Upper lobe of left lung (tissue), 6 donors: ENCODE measurements around the gene IMMP2L. TPM values are rescaled to one million over a fixed set of nuclear protein-coding genes. Genes with fewer than 3 reads are reported as not detected.
"Not testable (repeated sequence)": the region's sequence is repeated elsewhere in the genome, so short reads cannot be mapped to it uniquely, and the experiment has no call there.

Experiments
- ATAC-seq, 2 donors: fragments of 200-7000 bp; cut with Tn5 transposase; one replicate each; pipeline ENCODE4 v1.9.1; 2022; ENCODE audit warnings: mild to moderate bottlenecking in 2 of 2, moderate library complexity in 2 of 2; ENCODE audit not compliant: low FRiP score in 2 of 2
- DNase-seq, 2 donors: peaks; one replicate each; pipeline ENCODE4 v3.0.0-alpha.2; 2019 to 2020
- H3K27ac ChIP-seq, 4 donors: fragments of 200-600 bp; sonication (generic); one replicate each; pipeline ENCODE4 v1.5.1; 2016 to 2019
- H3K27me3 ChIP-seq, 4 donors: fragments of 200-600 bp; sonication (generic); one replicate each; pipeline ENCODE4 v1.5.1; 2017 to 2019
- H3K36me3 ChIP-seq, 4 donors: fragments of 200-600 bp; sonication (generic); one replicate each; pipeline ENCODE4 v1.5.1; 2016 to 2019
- H3K4me1 ChIP-seq, 4 donors: fragments of 200-600 bp; sonication (generic); one replicate each; pipeline ENCODE4 v1.5.1; 2018 to 2019
- H3K4me3 ChIP-seq, 4 donors: fragments of 200-600 bp; sonication (generic); one replicate each; pipeline ENCODE4 v1.5.1; 2017 to 2019; ENCODE audit warnings: mild to moderate bottlenecking in 2 of 4, moderate library complexity in 1 of 4
- H3K9me3 ChIP-seq, 4 donors: fragments of 200-600 bp; sonication (generic); one replicate each; pipeline ENCODE4 v1.5.1; 2018 to 2019
- CTCF ChIP-seq, 6 experiments: fragments of 450-650 bp in 4 of 6; fragments of 200-600 bp in 2 of 6; sonication (generic) in 2 of 6; IDR thresholded peaks; one replicate each; pipeline ENCODE4 v1.5.1; 2016 to 2019; ENCODE audit warnings: antibody characterized with exemption in 6 of 6
- EP300 ChIP-seq, 4 donors: sonication (generic); formaldehyde crosslinking; IDR thresholded peaks; one replicate each; pipeline ENCODE4 v1.5.1; 2017; ENCODE audit warnings: antibody characterized with exemption in 4 of 4, control low read depth in 2 of 4
- POLR2A ChIP-seq, 4 donors: fragments of 450-650 bp; IDR thresholded peaks; one replicate each; pipeline ENCODE4 v1.5.1; 2016 to 2017; ENCODE audit warnings: antibody characterized with exemption in 4 of 4, mild to moderate bottlenecking in 2 of 4
- POLR2AphosphoS5 ChIP-seq, 2 donors: sonication (generic); formaldehyde crosslinking; IDR thresholded peaks; one replicate each; pipeline ENCODE4 v1.5.1; 2017; ENCODE audit warnings: antibody characterized with exemption in 2 of 2
- WGBS, 2 donors: methylation state at CpG; one replicate each; pipeline ENCODE4 v1.1.5; 2017 to 2018; 5-methylcytosine and 5-hydroxymethylcytosine counted together
- total RNA-seq, 6 donors: library from RNA; depleted of rRNA in 4 of 6; stranded (reverse); fragments of >200 nt in 4 of 6; gene quantifications; one replicate each; pipeline versions ENCODE4 v1.1.0 to v1.2.1, GENCODE V29; 2016 to 2021
- donor health status: DM: no; HTN: no; CAD: no; lungs with moderate emphysema.
- donor health status: DM: no; HTN: yes; CAD: no; lungs with severe emphysema.

The IMMP2L gene
- total RNA-seq, 6 donors from 2014 or later = 7.1 to 17.5 (median 11.3) TPM

- Histone ChIP-seq H3K4me1 (no peaks in the 10 kb centered on the region), H3K27me3 (no peaks in the 10 kb centered on the region), H3K4me3 (no peak overlapping the region), H3K36me3 (no peaks in the 10 kb centered on the region), H3K27ac (no peak overlapping the region), H3K9me3 (peaks cover 0 to 13% (median 2%) of the 10 kb centered on the region in 4 donors)
- WGBS, 2 donors = 63 to 66% methylated on average over 4 of the region's 4 CpGs
- DNase-seq (no peak), ATAC-seq (no peak)
- TF ChIP-seq EP300 (IDR thresholded peaks at IDR 0.05) (no peak), CTCF (IDR thresholded peaks at IDR 0.05) (no peak), POLR2A (IDR thresholded peaks at IDR 0.05) (no peak), POLR2AphosphoS5 (IDR thresholded peaks at IDR 0.05) (no peak)
These were observed 897.5 kb downstream of the IMMP2L start for GRCh38 chr7:110664803-110665202.

- H3K36me3 ChIP-seq, ATAC-seq, H3K27me3 ChIP-seq, H3K4me1 ChIP-seq, H3K4me3 ChIP-seq, H3K27ac ChIP-seq: not testable (repeated sequence)
- peak in 1 of 2 donors; percentile 1 for DNase-seq
- 92 to 97% methylated on average over 6 to 7 of the region's 7 CpGs for WGBS, 2 donors
- H3K9me3 ChIP-seq = peaks cover 0 to 25% (median 2%) of the 10 kb centered on the region in 4 donors
These were observed 901.7 kb downstream of the IMMP2L start for GRCh38 chr7:110660637-110661036.

- no peaks in the 10 kb centered on the region for H3K27me3 ChIP-seq
- no peak overlapping the region for H3K4me3 ChIP-seq
- DNase-seq (no peak), ATAC-seq (no peak)
- TF ChIP-seq POLR2AphosphoS5 (IDR thresholded peaks at IDR 0.05) = no peak
- no peak for TF ChIP-seq CTCF (IDR thresholded peaks at IDR 0.05)
- TF ChIP-seq EP300 (IDR thresholded peaks at IDR 0.05) = no peak
- no peak for TF ChIP-seq POLR2A (IDR thresholded peaks at IDR 0.05)
- H3K4me1 ChIP-seq = no peaks in the 10 kb centered on the region
- H3K9me3 ChIP-seq = no peaks in the 10 kb centered on the region
- 65 to 69% methylated on average over 3 of the region's 3 CpGs for WGBS, 2 donors
- H3K36me3 ChIP-seq = no peaks in the 10 kb centered on the region
- H3K27ac ChIP-seq = no peak overlapping the region
These were observed 912.0 kb downstream of the IMMP2L start for GRCh38 chr7:110650328-110650727.

DNA sequence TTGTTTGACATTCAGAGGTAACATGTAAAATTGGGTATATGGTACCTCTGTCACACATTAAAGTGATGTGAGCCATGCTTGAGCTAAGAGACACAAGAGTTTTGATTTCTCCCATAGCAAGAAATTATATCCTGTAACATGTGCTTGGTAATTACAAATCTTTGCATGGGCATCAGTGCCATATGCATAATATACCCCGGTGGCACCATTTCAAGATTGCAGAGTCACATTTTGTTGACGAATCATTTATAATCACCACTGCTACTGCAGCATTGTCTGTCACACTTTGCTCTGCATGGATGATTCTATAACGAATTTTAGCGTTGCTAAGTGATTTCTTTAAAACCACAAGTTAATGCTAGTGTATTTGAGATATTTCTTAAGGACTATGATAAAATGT lies 915.0 kb downstream of the IMMP2L start:
- no peak for TF ChIP-seq EP300 (IDR thresholded peaks at IDR 0.05)
- no peak for TF ChIP-seq CTCF (IDR thresholded peaks at IDR 0.05)
- TF ChIP-seq POLR2A (IDR thresholded peaks at IDR 0.05) = no peak
- no peak for TF ChIP-seq POLR2AphosphoS5 (IDR thresholded peaks at IDR 0.05)
- Histone ChIP-seq H3K9me3 (no peaks in the 10 kb centered on the region), H3K4me1 (no peaks in the 10 kb centered on the region), H3K36me3 (no peaks in the 10 kb centered on the region), H3K27ac (no peak overlapping the region), H3K27me3 (no peaks in the 10 kb centered on the region), H3K4me3 (no peak overlapping the region)
- DNase-seq (no peak), ATAC-seq (no peak)
- WGBS, 2 donors = 92 to 95% methylated on average over 4 of the region's 4 CpGs

DNA sequence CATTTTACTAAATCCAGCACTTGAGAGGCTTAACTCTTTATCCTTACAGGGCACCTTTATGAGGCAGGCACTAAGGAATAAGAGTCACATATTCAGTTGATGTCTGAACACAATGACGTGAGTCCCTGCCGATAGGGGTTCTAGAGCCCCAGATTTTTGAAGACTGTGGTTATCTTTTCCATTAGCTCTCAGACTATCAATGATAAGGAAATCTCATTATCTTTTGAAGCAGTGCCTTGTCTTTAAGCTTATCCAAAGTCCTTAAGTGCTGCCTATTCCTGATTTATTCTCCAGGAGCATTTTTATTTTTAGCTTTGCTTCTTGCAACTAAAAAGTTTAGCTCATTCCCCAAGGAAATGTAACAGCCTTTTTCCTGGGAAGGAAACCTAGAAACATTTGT lies 915.5 kb downstream of the IMMP2L start:
- no peak overlapping the region for H3K4me3 ChIP-seq
- H3K36me3 ChIP-seq = no peaks in the 10 kb centered on the region
- DNase-seq = no peak
- no peaks in the 10 kb centered on the region for H3K9me3 ChIP-seq
- no peak for ATAC-seq
- no peaks in the 10 kb centered on the region for H3K4me1 ChIP-seq
- TF ChIP-seq EP300 (IDR thresholded peaks at IDR 0.05) (no peak), POLR2AphosphoS5 (IDR thresholded peaks at IDR 0.05) (no peak), CTCF (IDR thresholded peaks at IDR 0.05) (no peak), POLR2A (IDR thresholded peaks at IDR 0.05) (no peak)
- no peaks in the 10 kb centered on the region for H3K27me3 ChIP-seq
- no peak overlapping the region for H3K27ac ChIP-seq
- WGBS, 2 donors = 81 to 100% methylated on average over 2 of the region's 2 CpGs
